Stimulated activated effector memory CD8-positive, alpha-beta T cell treated with anti-CD3 and anti-CD28 coated beads, Interleukin-12 subunit alpha, Interleukin-12 subunit beta, amount 100 ng/mL, for 72 hours (primary cell): ENCODE measurements around the gene MGAT1.
A peak's percentile ranks its signal among the peaks of the same experiment; 100 is the strongest.

ENCODE experiments used
- ATAC-seq: fragments of 150-1000 bp; cut with Tn5 transposase; 2 replicates; pipeline ENCODE4 v1.10.0; 2021
- DNase-seq, 2 donors: peaks; one replicate each; pipeline ENCODE4 v3.0.0; 2021 to 2022; ENCODE audit warnings: low spot score in 2 of 2
- H3K27ac Mint-ChIP-seq: one replicate; pipeline ENCODE4 v1.8.0; 2022; ENCODE audit warnings: mild to moderate bottlenecking, mixed read lengths
- H3K36me3 Mint-ChIP-seq: one replicate; pipeline ENCODE4 v1.8.0; 2022; ENCODE audit warnings: mild to moderate bottlenecking, mixed read lengths
- H3K4me1 Mint-ChIP-seq: one replicate; pipeline ENCODE4 v1.8.0; 2022; ENCODE audit warnings: mixed read lengths
- H3K4me3 Mint-ChIP-seq: one replicate; pipeline ENCODE4 v1.8.0; 2022; ENCODE audit warnings: mild to moderate bottlenecking, mixed read lengths
- H3K9me3 Mint-ChIP-seq: one replicate; pipeline ENCODE4 v1.8.0; 2022; ENCODE audit warnings: mixed read lengths

MGAT1 gene

DNA sequence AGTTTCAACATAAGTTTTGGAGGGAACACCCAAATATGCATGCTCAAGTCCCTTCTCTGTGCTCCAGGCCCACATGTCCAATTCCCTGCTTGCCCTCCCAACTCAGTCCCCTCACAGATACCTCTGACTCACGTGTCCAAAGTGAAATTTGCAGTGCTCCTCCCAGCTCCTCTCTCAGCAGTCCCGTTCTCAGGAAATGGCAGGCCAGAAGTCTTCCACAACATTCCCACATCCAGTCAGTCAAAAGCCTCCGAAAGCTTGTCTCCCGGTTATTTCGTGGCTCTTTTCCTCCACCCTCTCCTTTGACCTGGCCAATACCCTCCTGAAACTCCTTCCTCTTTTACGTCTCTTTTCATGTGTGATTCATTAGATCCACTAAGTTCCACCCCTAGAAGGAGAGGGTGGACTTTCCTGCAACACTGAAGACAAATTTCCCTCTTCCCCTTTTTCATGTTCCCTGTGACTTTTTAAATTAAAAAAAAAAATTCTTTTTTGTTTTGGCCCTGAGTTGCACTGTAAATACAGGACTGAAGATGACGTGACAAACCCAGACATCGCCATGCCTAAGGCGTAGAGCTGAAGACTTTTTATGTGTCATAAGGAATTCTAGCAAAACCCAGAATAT is 12.8 kb upstream of the MGAT1 start:
- ATAC-seq (no peak), DNase-seq (no peak)
- Mint-ChIP-seq H3K9me3 (no peaks in the 10 kb centered on the region), H3K4me3 (no peak overlapping the region), H3K27ac (no peak overlapping the region), H3K4me1 (peaks cover 55% of the 10 kb centered on the region), H3K36me3 (peaks cover 8% of the 10 kb centered on the region)

DNA sequence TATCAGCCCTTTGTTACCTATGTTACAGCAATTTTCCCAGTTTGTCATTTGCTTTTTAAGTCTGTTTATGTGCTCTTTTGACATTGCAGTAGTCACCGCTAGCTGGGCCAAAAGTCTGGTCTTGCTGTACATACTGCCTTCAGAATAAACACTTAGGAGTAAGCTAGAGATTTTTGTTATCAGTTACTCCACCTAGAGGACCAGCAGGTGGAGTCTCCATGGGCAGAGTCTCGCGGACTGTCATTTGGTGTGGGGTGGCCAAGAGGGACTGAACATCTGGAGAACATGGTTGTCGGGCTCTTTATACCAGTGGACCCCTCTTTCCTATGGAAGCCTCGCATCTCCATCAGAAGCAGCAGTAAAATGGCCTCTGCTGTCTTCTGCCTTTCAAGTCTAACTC is 10.8 kb upstream of the MGAT1 start:
- no peaks in the 10 kb centered on the region for H3K9me3 Mint-ChIP-seq
- ATAC-seq (no peak), DNase-seq (no peak)
- H3K36me3 Mint-ChIP-seq: peaks cover 14% of the 10 kb centered on the region
- no peak overlapping the region for H3K27ac Mint-ChIP-seq
- H3K4me3 Mint-ChIP-seq: no peak overlapping the region
- H3K4me1 Mint-ChIP-seq: peaks cover 61% of the 10 kb centered on the region

DNA sequence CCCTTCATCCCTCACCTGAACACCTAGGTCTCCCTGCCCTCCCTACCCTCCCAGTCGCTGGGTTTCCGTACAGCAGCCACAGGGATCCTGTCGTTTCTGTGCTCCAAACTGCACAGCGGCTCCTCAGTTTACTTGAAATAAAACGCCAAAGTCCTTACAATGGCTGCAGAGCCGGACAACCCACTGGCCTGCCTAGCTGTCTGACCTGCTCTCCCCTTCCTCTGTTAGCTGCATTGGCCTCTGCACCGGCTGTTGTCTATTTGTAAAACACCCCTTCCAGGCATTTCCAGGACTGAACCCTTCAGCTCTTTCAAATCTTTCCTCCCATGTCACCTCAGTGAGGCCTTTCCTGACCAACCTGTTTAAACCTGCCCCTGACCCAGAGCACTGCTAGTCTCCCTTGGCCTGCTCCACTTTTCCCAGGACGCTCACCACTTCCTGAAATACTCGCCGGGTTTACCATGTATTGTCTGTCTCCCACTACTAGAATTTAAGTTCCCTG is 9.1 kb upstream of the MGAT1 start:
- peak overlapping the region; percentile 72 for H3K4me3 Mint-ChIP-seq
- H3K36me3 Mint-ChIP-seq: peaks cover 25% of the 10 kb centered on the region
- H3K27ac Mint-ChIP-seq: peak overlapping the region; percentile 97
- peaks cover 65% of the 10 kb centered on the region for H3K4me1 Mint-ChIP-seq
- H3K9me3 Mint-ChIP-seq: no peaks in the 10 kb centered on the region
- ATAC-seq: no peak
- no peak for DNase-seq

DNA sequence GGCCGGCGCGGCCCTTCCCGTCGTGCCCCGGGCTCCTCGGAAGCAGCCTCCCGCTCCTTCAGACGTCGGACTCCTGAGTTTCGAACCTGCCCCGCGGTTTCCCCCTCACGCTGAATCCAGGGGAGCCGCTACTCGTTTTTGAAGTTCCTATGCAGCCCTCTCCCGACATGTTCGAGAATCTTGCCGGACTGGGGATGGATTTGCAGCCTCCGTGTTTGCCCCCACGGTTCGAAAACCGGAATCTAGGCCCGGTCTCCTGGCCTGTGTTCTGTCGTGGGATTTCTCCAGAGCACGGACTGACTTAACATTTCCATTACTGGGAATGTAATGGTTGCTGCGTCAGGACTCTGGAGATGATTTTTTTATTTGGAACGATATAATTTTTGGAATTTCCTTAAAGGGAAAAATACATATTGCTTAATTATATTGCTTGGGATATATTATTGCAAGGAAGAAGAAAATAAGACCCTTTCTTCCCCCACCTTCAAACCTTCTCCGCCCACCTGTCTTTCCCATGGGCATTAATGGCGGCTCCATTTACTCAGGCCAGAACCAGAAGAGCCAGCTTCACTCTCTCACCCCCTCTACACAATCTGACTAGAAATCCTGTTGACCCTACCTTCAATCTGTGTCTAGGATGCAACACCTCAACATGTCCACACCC is 8.5 kb upstream of the MGAT1 start:
- peaks cover 31% of the 10 kb centered on the region for H3K36me3 Mint-ChIP-seq
- no peak for ATAC-seq
- no peak for DNase-seq

DNA sequence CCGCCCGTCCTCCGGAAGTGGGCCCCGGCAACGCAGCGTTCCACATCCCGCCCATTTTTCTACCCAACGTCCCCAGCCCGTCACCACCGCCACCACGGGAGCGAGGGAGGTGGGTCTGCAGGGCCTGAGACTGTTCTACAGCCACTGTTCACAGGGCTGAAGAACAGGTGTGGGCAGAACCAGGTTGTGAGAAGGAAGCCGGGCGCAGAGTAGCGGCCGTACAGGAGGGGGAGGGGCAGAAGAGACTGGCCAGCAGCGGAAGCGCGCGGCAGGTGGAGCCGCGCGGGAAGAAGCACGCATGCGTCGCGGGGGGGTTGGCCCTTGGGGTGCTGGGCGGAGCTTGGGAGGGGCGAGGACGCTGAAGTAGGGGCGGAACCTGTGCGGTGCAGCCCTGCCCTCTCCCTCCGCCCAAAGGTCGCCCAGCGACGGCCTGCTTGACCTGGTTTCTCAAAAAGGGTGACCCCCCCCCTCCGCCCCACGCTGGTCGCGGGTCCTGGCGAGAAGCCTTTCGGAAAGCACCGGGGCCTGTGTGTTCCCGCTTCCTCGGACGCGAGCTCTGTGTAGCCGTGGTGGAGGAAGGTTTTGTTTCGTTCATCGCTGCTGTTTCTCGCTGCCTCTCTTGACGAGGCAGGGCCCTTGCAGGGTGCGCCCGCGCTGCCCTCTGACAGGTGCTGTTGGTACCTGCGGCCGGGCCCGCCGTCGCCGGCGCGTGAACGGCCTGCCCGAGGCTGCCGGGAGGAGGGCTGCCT is 7.8 kb upstream of the MGAT1 start:
- Mint-ChIP-seq H3K36me3 (peaks cover 38% of the 10 kb centered on the region), H3K4me3 (peak overlapping the region; percentile 72), H3K27ac (peak overlapping the region; percentile 97), H3K4me1 (peaks cover 73% of the 10 kb centered on the region), H3K9me3 (no peaks in the 10 kb centered on the region)
- DNase-seq: peak; percentile 94 to 97
- ATAC-seq: peak; percentile 83

More for the DNA sequence above, 8.5 kb upstream of the MGAT1 start:
- H3K27ac Mint-ChIP-seq: peak overlapping the region; percentile 97
- no peaks in the 10 kb centered on the region for H3K9me3 Mint-ChIP-seq
- H3K4me1 Mint-ChIP-seq: peaks cover 69% of the 10 kb centered on the region
- peak overlapping the region; percentile 72 for H3K4me3 Mint-ChIP-seq

DNA sequence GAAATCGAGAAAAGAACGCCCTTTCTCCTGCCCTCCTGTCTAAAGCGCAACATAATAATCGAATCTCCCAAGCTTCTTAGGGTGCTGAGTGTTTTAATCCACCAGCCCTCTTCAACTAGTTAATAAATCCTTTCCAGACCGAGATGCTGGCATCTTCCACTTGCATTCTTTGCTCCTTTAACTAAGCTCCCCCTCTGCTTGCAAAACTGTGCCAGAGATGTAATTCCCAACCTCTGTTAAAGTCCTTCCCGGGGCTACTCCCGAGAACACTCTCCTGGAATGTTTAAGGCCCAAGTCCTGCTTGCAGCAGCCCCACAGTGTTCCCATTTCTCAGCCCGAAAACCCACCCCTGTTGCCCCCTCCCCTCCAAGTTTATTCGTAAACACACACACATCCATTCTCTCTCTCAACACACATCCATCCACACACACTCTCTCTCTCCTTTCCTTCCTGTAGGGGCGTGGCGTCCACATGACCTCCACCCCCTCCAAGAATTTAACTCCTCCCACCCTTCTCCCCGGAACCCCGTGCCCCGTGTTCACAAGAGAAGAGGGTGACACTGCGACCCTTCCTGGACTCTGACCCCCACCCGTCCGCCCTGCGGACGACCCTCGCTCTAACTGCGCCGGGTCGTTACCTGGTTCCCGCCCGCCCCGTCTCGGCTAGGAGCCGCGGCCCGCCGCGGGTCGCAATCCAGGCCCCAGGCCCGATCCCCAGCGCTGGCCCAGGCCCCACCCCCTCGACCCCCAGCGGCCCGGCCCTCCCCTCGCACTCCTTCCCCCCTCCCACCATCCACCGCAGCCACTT is 7.0 kb upstream of the MGAT1 start:
- Mint-ChIP-seq H3K4me3 (peak overlapping the region; percentile 72), H3K36me3 (peaks cover 46% of the 10 kb centered on the region), H3K27ac (peak overlapping the region; percentile 97), H3K4me1 (peaks cover 76% of the 10 kb centered on the region), H3K9me3 (no peaks in the 10 kb centered on the region)
- DNase-seq (peak; percentile 89 to 96), ATAC-seq (peak; percentile 84)

DNA sequence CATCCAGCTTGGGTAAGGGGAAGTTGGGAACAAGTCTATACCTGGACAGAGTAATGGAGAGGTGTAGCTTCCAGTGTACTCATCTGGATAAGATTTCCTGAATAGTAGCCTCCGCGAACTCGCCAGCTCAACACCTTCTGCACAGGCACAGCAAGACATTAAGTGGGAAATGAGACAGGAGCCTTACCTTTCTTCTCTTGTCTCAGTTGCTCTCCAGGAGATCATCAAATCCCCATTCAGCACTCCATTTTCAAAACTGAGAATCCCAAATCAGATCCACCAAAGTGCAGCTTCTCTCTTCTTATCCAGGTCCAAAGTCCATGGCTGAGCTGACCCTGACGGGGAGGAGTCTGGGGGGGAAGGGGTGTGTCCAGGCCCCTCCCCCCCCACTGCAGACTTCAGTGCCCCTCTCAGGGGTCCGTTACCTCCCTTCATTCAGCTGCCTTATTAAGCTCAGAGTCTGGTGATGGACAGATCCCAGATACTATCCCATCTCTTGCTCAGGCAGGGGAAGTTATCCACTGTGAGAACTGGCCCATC is 5.9 kb upstream of the MGAT1 start:
- peak overlapping the region; percentile 97 for H3K27ac Mint-ChIP-seq
- no peak for ATAC-seq
- peaks cover 57% of the 10 kb centered on the region for H3K36me3 Mint-ChIP-seq
- H3K9me3 Mint-ChIP-seq: no peaks in the 10 kb centered on the region
- DNase-seq: no peak
- H3K4me1 Mint-ChIP-seq: peaks cover 71% of the 10 kb centered on the region
- peak overlapping the region; percentile 72 for H3K4me3 Mint-ChIP-seq

DNA sequence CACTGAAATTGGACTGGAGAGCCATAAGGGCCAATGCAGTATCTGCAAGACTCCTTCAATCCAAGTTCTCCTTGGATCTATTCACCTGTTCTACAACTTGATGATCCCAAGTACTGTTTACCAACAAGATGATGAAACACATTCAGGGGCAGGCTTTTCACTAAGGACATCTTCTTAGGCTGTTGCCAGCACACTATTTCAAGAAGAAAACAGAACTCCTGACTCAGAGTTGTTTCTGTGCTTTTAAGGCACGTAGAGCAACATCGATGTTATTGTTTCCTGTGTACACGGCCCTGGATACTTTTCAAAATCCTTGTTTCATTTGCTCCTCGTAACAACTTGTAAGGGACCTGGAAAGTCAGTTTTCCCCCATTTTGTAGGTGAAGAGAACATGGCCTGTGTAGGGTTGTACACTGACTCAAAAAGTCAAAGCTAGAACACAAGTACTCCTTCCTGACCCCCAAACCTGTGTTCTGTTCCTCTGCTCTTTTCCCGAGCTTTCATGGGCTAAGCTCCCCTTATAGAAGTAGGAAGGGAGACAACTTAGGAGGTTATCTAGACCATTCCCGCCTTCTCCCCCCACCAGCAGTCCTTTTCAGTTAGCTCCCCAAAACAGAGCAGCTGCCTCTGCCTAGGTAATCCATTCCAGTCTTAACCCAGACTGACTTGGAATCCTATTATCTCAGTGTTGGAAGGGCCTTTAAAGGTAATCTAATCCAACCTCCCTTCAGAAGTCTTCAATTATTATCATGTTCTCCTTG is 5.2 kb upstream of the MGAT1 start:
- no peak for ATAC-seq
- Mint-ChIP-seq H3K36me3 (peaks cover 64% of the 10 kb centered on the region), H3K4me1 (peaks cover 64% of the 10 kb centered on the region)

DNA sequence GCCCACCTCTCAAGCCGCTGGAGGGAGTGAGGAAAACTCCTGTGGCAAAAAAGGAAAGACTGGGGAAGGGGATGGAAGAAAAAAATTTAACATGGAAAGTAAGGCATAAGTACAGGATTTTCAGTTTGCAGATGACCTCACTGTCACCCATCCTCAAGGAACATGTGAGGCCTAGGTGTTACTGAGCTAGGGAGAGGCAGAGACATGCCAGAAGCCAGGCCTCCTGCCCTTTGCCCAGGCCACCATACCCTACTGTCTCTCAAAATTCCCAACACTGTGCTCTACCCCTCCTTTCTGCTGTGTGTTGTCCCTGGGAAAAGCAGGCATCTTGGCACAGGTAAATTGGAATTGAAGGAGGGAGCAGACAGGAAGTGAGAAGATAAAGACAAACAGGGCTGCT is 4.4 kb upstream of the MGAT1 start:
- Mint-ChIP-seq H3K4me1 (peaks cover 61% of the 10 kb centered on the region), H3K27ac (peak overlapping the region; percentile 97), H3K36me3 (peaks cover 66% of the 10 kb centered on the region), H3K4me3 (peak overlapping the region; percentile 72), H3K9me3 (no peaks in the 10 kb centered on the region)
- ATAC-seq (no peak), DNase-seq (no peak)

More for the DNA sequence above, 5.2 kb upstream of the MGAT1 start:
- no peak for DNase-seq
- H3K9me3 Mint-ChIP-seq: no peaks in the 10 kb centered on the region
- H3K27ac Mint-ChIP-seq: peak overlapping the region; percentile 97
- peak overlapping the region; percentile 72 for H3K4me3 Mint-ChIP-seq

DNA sequence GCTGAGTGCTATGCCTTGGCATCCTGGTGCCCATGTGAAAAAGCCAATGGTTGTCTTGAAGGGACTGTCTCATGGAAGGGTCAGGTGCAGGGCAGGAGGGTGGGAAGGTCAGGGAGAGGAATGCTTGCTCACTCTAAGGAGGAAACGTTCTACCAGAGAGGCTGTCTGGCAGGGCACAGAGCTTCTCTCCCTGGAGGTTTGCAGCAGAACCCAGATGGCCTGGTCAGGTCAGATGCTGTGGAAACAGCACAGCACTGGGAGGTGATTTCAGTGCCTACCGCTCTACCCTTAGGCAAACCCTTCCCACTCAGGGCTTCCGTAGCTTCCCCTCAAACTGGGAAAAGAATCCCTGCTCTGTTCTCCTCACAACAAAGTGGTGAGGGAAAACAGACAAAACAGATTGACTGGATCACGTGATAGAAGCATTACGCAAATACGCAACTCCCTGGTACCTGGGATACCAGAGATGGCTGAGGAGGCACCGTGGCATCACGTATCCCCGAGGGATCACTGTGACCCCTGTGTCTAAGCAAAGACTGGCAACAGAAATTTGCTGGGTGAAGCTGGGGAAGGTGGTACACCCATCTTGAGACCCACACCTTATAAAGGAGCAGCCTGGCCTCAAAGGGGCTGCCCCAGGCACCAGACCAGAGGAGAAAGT is 3.9 kb upstream of the MGAT1 start:
- Mint-ChIP-seq H3K9me3 (no peaks in the 10 kb centered on the region), H3K27ac (peak overlapping the region; percentile 97), H3K36me3 (peaks cover 72% of the 10 kb centered on the region), H3K4me1 (peaks cover 61% of the 10 kb centered on the region), H3K4me3 (peak overlapping the region; percentile 72)
- no peak for DNase-seq
- no peak for ATAC-seq

DNA sequence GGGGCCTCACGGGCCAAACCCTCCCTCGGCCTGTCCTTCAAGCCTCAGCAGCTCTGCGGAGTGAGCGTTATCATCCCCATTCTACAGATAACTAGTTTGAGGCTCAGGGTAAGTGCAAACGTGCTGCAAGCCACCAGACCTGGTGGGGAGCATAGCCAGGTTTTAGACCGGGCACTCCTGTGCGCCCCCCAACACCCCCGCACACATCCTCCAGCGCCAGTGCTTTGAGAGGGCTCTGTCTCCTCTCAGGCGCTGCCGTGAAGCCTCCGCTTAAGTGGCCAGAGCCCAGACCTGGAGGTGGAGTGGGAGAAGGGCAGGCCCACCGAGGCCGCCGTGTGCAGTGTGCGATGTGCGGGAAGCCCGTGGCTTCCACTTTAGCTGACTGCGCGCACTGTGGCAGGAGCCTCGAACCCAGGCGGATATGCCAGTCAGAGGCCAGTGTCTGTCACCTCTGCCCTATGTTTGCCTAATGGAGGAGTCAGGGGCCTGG is 1.6 kb upstream of the MGAT1 start:
- Mint-ChIP-seq H3K36me3 (peaks cover 81% of the 10 kb centered on the region), H3K4me1 (peaks cover 79% of the 10 kb centered on the region), H3K4me3 (peak overlapping the region; percentile 72), H3K27ac (peak overlapping the region; percentile 93), H3K9me3 (no peaks in the 10 kb centered on the region)
- DNase-seq (no peak), ATAC-seq (peak; percentile 20)

DNA sequence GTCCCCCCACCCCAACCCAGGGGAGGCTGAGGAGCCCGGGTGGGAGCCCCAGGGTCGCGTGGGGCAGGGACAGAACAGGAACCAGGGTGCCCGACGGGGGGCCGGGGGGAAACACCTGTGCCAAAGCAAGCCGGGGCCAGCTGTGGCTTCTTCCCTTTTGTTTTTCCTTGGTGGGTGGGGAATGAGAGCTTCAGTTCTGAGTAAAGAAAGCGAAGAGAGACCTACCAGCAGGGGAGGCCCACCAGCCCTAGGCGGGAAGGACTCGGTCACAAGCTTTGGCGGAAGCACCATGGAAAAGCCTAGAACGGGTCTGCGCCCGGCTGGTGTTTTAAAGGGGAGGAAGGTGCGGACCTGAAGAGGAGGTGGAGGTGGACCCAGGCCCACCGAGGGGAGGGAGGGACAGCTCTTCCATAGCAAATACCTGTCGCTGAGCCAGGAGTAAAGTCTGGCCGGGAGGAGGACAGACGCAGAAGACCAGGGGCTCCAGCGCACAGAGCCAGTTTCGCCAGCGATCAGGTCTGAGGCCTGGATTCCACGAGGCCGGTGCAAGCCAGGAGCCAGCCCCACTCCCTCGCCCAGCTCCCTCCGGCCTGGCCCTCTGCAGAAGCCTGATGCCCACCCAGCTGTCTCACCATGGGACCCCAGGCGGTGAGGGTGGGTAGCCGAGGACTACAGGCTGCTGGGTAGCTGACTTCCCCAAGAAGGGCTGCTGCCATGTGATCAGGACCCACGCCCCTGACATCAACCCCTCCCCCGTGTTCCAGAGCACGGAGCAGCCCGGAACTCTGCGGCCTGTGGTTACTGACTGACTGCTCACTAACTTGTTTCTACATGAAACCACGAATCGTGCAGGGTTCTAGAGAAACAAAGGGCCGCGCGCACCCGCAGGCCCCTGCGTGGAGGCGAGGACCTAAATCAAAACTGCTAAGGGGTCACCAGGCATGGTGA is 849 bp upstream of the MGAT1 start:
- Mint-ChIP-seq H3K27ac (peak overlapping the region; percentile 93), H3K36me3 (peaks cover 88% of the 10 kb centered on the region), H3K9me3 (no peaks in the 10 kb centered on the region), H3K4me3 (peak overlapping the region; percentile 72), H3K4me1 (peaks cover 79% of the 10 kb centered on the region)
- DNase-seq: peak; percentile 71 to 91
- ATAC-seq: peak; percentile 82
